ENCODE data around the gene SIGLEC11. TPM values are rescaled to one million over a fixed set of nuclear protein-coding genes. Genes with fewer than 3 reads are reported as not detected.

The SIGLEC11 gene
- total RNA-seq, 4 donors from 2014 or later: 1.7 to 9.0 (median 5.1) TPM

DNA sequence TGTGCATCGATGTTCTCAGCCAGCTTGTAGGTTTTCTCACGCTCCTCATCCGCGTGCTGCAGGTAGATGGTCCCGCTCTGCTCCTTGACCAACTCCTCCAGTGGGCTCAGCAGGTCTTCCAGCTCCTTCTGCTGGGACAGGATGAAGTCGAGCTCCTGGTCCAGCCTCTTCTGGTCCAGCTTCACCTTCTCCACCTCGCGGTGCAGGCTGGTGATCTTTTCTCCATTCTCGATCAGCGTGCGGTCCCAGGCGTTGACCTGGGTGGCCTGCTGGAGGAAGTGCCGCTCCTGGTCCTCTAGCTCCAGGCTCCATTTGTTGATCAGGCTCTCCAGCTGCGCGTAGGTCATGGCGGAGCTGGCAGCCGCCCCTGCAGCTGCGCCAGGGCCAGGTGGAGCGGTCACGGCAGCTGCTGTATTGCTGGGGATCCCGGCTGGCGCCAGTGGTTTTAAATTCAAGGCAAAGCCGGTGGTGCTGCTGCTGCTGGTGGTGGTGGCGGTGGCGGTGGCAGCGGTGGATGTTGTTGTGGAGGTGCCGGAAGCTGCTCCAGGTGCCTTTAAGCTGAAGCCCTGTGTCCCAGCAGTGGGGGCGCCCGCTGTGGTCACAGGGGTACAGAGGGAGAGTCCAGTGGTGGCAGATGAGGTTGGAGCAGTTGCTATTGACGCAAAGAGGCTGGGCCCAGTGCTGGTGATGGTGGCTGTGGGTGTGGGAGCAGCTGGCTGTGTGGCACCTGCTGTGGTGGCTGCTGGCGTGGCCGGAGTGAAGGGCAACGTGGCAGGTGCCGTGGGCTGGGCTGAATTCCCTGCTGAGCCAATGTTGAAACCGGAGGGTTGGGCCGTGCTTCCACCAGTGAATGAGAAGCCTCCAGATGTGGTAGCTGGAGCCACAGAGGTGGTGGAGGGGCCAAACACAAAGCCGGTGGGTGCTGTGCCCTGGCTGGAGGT is 52.2 kb downstream of the SIGLEC11 start:
- no peak for ATAC-seq (ENCODE audit: low FRiP score)
- no peak for TF ChIP-seq CTCF (IDR thresholded peaks at IDR 0.05)

GRCh38 chr19:49907745-49908446 is 53.1 kb downstream of the SIGLEC11 start:
- no peak for DNase-seq (ENCODE audit: low spot score)
- no peak for ATAC-seq (ENCODE audit: low FRiP score)
- no peak for TF ChIP-seq CTCF (IDR thresholded peaks at IDR 0.05)

More for the DNA sequence above, 52.2 kb downstream of the SIGLEC11 start:
- DNase-seq (ENCODE audit: low spot score): no peak

GRCh38 chr19:49906879-49907564 is 54.0 kb downstream of the SIGLEC11 start:
- TF ChIP-seq CTCF (IDR thresholded peaks at IDR 0.05): no peak
- no peak for ATAC-seq (ENCODE audit: low FRiP score)

DNA sequence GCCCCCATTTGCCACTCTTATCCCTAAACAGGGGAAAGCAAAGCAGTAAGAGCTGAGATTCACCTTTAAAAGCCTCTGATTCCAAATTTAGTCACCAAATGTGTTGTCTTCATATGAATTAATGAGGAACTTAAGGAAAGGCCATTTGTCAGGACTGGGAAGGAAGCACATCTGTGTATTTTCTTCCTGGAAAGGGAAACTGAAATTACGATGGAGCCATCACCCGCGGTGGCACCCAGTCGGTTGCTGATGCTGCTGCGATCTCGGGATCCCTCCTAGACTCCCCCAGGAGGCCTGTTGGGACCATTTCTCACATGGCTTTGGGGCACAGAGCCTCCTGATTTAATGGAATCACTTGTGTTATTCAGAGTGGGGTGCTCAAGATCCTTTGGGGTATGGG is 56.8 kb downstream of the SIGLEC11 start:
- TF ChIP-seq CTCF (IDR thresholded peaks at IDR 0.05): no peak
- DNase-seq (ENCODE audit: low spot score) (no peak), ATAC-seq (ENCODE audit: low FRiP score) (no peak)

More at GRCh38 chr19:49906879-49907564, 54.0 kb downstream of the SIGLEC11 start:
- no peak for DNase-seq (ENCODE audit: low spot score)

Other genes with a start within 250 kb of the SIGLEC11 start
- gene TSKS, start 197.9 kb downstream of the SIGLEC11 start, total RNA-seq: 10 to 100 TPM in 1 of 4 donors, under 1 TPM in 3; 0.36 to 14.2 (median 0.44) TPM
- gene AP2A1, start 194.2 kb downstream of the SIGLEC11 start, total RNA-seq: 10 to 100 TPM; 63.9 to 88.0 (median 72.4) TPM
- 10 to 100 TPM; 10.2 to 20.3 (median 17.0) TPM for gene FUZ, start 147.9 kb downstream of the SIGLEC11 start, total RNA-seq
- 10 to 100 TPM; 14.4 to 32.2 (median 19.6) TPM for gene MED25, start 142.9 kb downstream of the SIGLEC11 start, total RNA-seq
- gene PTOV1, start 110.0 kb downstream of the SIGLEC11 start, total RNA-seq: 10 to 100 TPM; 37.3 to 64.8 (median 58.1) TPM
- gene PNKP, start 93.6 kb downstream of the SIGLEC11 start, total RNA-seq: 10 to 100 TPM; 33.9 to 69.7 (median 50.2) TPM
- 10 to 100 TPM; 12.2 to 18.3 (median 14.7) TPM for gene AKT1S1, start 83.8 kb downstream of the SIGLEC11 start, total RNA-seq
- 10 to 100 TPM; 15.6 to 24.9 (median 22.3) TPM for gene TBC1D17, start 83.5 kb downstream of the SIGLEC11 start, total RNA-seq
- gene IL4I1, start 64.3 kb downstream of the SIGLEC11 start, total RNA-seq: 1 to 10 TPM in 2 of 4 donors, under 1 TPM in 1, not detected in 1; 0.56 to 5.5 (median 1.5) TPM
- 10 to 100 TPM; 10.2 to 17.7 (median 15.7) TPM for gene ATF5, start 32.0 kb downstream of the SIGLEC11 start, total RNA-seq
- gene NUP62, start 31.7 kb downstream of the SIGLEC11 start, total RNA-seq: 10 to 100 TPM; 24.9 to 45.5 (median 30.6) TPM
- 10 to 100 TPM; 14.4 to 43.0 (median 27.6) TPM for gene VRK3, start 64.2 kb upstream of the SIGLEC11 start, total RNA-seq
- 10 to 100 TPM in 2 of 4 donors, 1 to 10 TPM in 2; 7.3 to 13.6 (median 10.6) TPM for gene ZNF473, start 64.8 kb upstream of the SIGLEC11 start, total RNA-seq
- gene IZUMO2, start 202.1 kb upstream of the SIGLEC11 start, total RNA-seq: not detected
- gene MYH14, start 242.4 kb upstream of the SIGLEC11 start, total RNA-seq: 10 to 100 TPM in 3 of 4 donors, 1 to 10 TPM in 1; 8.0 to 12.8 (median 10.3) TPM